ENCODE measurements around the gene INPP4A.

The INPP4A gene

DNA sequence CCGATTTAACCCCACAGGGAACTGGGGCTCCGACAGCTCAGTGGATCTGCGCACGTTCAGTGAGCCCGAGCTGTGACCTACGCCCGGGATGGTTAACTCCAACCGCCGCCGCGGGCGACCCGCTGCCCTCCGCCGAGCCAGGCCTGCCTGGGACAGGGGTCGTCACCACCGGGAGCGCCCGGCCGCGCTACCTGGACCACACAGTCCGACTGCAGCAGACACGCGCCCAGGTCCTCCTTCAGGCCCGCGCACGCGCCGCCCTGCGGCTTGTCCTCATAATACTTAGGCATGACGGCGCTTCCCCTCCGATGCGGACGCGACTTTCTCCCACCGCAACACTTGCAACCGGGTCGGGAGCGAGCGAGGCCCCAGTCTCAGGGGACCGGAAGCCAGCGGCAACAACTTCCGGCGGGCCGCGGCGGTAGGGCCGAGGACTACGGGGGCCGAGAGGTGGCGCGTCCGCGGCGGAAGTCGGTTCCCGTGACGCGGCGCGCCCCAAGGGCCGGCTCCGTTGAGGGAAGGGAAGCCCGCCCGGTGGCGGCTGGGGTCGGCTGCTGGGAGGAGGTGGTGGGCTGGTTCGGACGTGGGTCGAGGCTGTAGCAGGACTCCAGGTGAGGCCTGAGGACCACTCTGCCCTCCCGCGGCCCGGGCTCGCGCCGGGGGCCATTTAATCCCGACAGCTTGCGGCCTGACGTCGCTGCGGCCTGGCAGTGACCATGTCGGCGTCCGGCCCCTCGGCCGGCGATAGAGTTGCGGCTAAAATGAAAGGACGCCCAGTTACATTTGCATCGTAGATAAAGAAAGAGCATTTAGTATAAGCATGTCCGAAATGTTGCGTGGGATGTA is 163.7 kb downstream of the INPP4A start, which contains the start of the genes COA5 and UNC50 (continued):
- TF ChIP-seq, protein P1, sequence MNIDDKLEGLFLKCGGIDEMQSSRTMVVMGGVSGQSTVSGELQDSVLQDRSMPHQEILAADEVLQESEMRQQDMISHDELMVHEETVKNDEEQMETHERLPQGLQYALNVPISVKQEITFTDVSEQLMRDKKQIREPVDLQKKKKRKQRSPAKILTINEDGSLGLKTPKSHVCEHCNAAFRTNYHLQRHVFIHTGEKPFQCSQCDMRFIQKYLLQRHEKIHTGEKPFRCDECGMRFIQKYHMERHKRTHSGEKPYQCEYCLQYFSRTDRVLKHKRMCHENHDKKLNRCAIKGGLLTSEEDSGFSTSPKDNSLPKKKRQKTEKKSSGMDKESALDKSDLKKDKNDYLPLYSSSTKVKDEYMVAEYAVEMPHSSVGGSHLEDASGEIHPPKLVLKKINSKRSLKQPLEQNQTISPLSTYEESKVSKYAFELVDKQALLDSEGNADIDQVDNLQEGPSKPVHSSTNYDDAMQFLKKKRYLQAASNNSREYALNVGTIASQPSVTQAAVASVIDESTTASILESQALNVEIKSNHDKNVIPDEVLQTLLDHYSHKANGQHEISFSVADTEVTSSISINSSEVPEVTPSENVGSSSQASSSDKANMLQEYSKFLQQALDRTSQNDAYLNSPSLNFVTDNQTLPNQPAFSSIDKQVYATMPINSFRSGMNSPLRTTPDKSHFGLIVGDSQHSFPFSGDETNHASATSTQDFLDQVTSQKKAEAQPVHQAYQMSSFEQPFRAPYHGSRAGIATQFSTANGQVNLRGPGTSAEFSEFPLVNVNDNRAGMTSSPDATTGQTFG (tag by site-specific recombination; IDR thresholded peaks at IDR 0.05; ENCODE audit: borderline replicate concordance): no peak
- TF ChIP-seq ZNF701 (tag by site-specific recombination; IDR thresholded peaks at IDR 0.05) (no peak), ZBTB1 (tag by site-specific recombination; IDR thresholded peaks at IDR 0.05) (no peak)

DNA sequence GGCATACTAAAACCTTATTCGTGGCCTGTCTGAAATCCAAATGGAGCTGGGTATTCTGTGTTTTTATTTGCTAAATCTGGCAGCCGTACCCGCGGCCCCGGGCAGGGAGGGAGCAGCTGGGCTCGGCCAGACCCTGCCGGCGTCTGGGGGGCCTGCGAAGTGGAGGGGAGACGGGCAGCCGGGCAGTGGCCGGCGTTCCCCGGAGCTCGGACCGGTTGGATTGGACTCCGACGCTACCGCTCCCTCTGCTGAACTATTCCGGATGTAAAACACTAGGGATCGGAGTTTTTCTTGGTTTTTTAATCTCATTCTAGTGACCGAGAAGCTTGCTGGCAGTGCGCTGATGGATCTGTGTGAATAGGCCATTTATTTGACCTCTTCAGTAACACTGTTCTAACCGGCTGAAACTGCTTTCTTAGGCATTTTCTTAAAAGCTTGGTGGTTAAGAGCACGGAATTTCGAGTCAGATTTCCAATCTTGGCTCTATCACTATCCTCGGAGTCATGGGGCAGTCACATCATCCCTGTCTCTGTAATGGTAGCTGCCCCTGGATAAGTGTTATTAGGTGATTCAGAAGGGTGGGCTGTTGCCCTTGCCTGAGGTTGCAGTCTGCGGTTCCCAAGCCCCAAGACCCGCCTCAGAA is 164.4 kb downstream of the INPP4A start:
- CTCF ChIA-PET: interaction anchor here (0.7 to 0.9 kb wide), 3 partner anchors 40 to 835 kb away, joined by 3 read pairs; no protein-coding TSS in a partner anchor
- no peaks in the 10 kb centered on the region for H3K9me3 ChIP-seq (ENCODE audit: control insufficient read depth, insufficient read depth, low read depth, low read length)
- TF ChIP-seq ZNF335 (tag by site-specific recombination; conservative IDR thresholded peaks at IDR 0.05) (0 out of 2 replicates have a peak, but pooled peaks have one; percentile 20), ZBTB21 (tag by site-specific recombination; IDR thresholded peaks at IDR 0.05) (no peak), ZNF670 (tag by site-specific recombination; IDR thresholded peaks at IDR 0.05; ENCODE audit: low read depth) (no peak)
- TF ChIP-seq, protein P2, sequence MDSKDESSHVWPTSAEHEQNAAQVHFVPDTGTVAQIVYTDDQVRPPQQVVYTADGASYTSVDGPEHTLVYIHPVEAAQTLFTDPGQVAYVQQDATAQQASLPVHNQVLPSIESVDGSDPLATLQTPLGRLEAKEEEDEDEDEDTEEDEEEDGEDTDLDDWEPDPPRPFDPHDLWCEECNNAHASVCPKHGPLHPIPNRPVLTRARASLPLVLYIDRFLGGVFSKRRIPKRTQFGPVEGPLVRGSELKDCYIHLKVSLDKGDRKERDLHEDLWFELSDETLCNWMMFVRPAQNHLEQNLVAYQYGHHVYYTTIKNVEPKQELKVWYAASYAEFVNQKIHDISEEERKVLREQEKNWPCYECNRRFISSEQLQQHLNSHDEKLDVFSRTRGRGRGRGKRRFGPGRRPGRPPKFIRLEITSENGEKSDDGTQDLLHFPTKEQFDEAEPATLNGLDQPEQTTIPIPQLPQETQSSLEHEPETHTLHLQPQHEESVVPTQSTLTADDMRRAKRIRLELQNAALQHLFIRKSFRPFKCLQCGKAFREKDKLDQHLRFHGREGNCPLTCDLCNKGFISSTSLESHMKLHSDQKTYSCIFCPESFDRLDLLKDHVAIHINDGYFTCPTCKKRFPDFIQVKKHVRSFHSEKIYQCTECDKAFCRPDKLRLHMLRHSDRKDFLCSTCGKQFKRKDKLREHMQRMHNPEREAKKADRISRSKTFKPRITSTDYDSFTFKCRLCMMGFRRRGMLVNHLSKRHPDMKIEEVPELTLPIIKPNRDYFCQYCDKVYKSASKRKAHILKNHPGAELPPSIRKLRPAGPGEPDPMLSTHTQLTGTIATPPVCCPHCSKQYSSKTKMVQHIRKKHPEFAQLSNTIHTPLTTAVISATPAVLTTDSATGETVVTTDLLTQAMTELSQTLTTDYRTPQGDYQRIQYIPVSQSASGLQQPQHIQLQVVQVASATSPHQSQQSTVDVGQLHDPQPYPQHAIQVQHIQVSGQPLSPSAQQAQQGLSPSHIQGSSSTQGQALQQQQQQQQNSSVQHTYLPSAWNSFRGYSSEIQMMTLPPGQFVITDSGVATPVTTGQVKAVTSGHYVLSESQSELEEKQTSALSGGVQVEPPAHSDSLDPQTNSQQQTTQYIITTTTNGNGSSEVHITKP (tag by site-specific recombination; IDR thresholded peaks at IDR 0.05): peak; percentile 48
- peak overlapping the region; percentile 75 for H3K4me3 ChIP-seq (ENCODE audit: low read depth, low read length)
- H3K4me1 ChIP-seq (ENCODE audit: control insufficient read depth, insufficient read depth, low read length): peaks cover 15% of the 10 kb centered on the region
- POLR2A ChIA-PET: interaction anchor here (1.0 to 1.5 kb wide), 4 partner anchors 10 to 121 kb away, joined by 3 to 5 read pairs (median 4); no protein-coding TSS in a partner anchor
- peak overlapping the region; percentile 81 for H3K27ac ChIP-seq (ENCODE audit: extremely low read depth, low read depth, low read length)
- peaks cover 25 to 46% of the 10 kb centered on the region in 2 experiments for H3K36me3 ChIP-seq (ENCODE audit: control insufficient read depth in 2 of 2, insufficient read depth in 1 of 2, low read length in 2 of 2)

DNA sequence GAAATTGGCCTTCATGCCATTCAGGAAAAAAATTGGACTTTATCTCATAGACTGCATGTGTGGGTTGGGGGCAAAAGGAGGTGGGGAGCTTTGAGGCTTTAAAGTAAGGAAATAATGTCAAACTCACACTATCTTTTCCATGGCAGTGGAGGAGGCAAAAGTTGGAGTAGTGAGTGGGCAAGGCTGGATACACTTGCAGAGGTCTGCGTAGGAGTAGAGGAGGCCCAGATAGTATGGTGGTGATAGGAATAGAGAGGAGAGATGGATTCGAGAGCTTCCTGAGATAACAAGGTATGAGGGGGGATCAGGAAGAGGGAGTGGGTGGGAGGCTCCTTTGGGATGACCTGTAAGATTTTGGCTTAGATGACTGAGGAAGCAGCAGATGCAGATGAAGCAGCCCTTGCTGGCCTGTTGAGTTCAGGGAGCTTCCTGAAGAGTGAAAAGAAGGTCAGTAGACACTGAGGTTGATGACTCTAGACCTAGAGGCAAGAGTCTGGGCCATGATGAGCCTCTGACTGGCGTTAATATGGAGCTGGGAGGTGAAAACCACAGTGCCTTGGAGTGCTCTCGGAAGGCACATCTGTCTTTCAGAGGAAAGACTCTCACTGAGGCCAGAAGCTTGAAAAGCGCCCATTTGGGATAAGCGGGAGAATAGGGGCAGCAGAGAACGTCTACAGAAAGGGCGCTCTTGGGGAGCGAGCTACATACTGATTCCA is 169.5 kb downstream of the INPP4A start:
- Histone ChIP-seq H3K9me3 (ENCODE audit: control insufficient read depth, insufficient read depth, low read depth, low read length) (no peaks in the 10 kb centered on the region), H3K27ac (ENCODE audit: extremely low read depth, low read depth, low read length) (no peak overlapping the region), H3K4me1 (ENCODE audit: control insufficient read depth, insufficient read depth, low read length) (no peaks in the 10 kb centered on the region; the same call in none of the 2 replicates), H3K4me3 (ENCODE audit: low read depth, low read length) (no peak overlapping the region), H3K36me3 (ENCODE audit: control insufficient read depth in 2 of 2, insufficient read depth in 1 of 2, low read length in 2 of 2) (peaks cover 49 to 93% of the 10 kb centered on the region in 2 experiments)
- TF ChIP-seq EGR2 (tag by site-specific recombination; IDR thresholded peaks at IDR 0.05; ENCODE audit: low read depth) (peak; percentile 79), ZFHX2 (tag by site-specific recombination; conservative IDR thresholded peaks at IDR 0.05) (peak; percentile 67), ZNF473 (tag by site-specific recombination; IDR thresholded peaks at IDR 0.05) (no peak)
- ChIA-PET CTCF (interaction anchor here (0.8 kb wide), 1 partner anchor 35 kb away, joined by 3 read pairs; no protein-coding TSS in a partner anchor), POLR2A (no interaction called here)

Measured in HEK293 (cell line).